H1 (cell line): ENCODE measurements around the gene CSF2RB. TPM values are rescaled to one million over a fixed set of nuclear protein-coding genes. Genes with fewer than 3 reads are reported as not detected.

Experiments
- CTCF ChIA-PET: fragments of 300-600 bp; sonication (Branson Sonifier 250); formaldehyde crosslinking; loops from one replicate; lab custom pipeline; 2021; ENCODE audit not compliant: partially characterized antibody; lab: Charles Lee
- POLR2A ChIA-PET: fragments of 300-600 bp; sonication (Branson Sonifier 250); formaldehyde crosslinking; loops from one replicate; lab custom pipeline; 2021; ENCODE audit warnings: inconsistent platforms; ENCODE audit not compliant: partially characterized antibody; lab: Charles Lee
- DNase-seq, 2 experiments: peaks; one replicate each; pipeline versions ENCODE4 v3.0.0 to v3.0.0-alpha.2; 2010 to 2022; ENCODE audit warnings: low spot score in 2 of 2, low read depth in 1 of 2, mixed read lengths in 1 of 2
- FAIRE-seq: peaks from 2 replicates; lab custom pipeline; 2011; peaks lifted over from hg19 to GRCh38; lab: Jason Lieb, UNC
- H2AFZ ChIP-seq: 2 replicates; pipeline ENCODE4 v1.8.1; 2012; ENCODE audit warnings: low read length, inconsistent platforms
- H2AK5ac ChIP-seq: 2 replicates; pipeline ENCODE4 v1.6.1; 2013; ENCODE audit warnings: low read depth, low read length
- H2BK120ac ChIP-seq: replicated peaks from 2 replicates; pipeline ENCODE3; 2013; ENCODE audit warnings: low read depth, low read length, inconsistent platforms
- H2BK12ac ChIP-seq: 2 replicates; pipeline ENCODE4 v1.6.1; 2013; ENCODE audit warnings: low read depth, low read length
- H2BK15ac ChIP-seq: 2 replicates; pipeline ENCODE4 v1.6.1; 2013; ENCODE audit warnings: low read length
- H2BK20ac ChIP-seq: 2 replicates; pipeline ENCODE4 v1.6.1; 2013; ENCODE audit warnings: low read length
- H2BK5ac ChIP-seq: 2 replicates; pipeline ENCODE4 v1.6.1; 2013; ENCODE audit warnings: low read depth, low read length
- H3K14ac ChIP-seq: 2 replicates; pipeline ENCODE4 v1.6.1; 2013; ENCODE audit warnings: inconsistent platforms; ENCODE audit not compliant: insufficient read length
- H3K18ac ChIP-seq: 2 replicates; pipeline ENCODE4 v1.6.1; 2013; ENCODE audit warnings: low read length; ENCODE audit errors: extremely low read depth
- H3K23ac ChIP-seq: 2 replicates; pipeline ENCODE4 v1.6.1; 2013; ENCODE audit warnings: inconsistent platforms; ENCODE audit not compliant: insufficient read length
- H3K23me2 ChIP-seq: 2 replicates; pipeline ENCODE4 v1.6.1; 2013; ENCODE audit warnings: low read depth, low read length
- H3K27ac ChIP-seq: 2 replicates; pipeline ENCODE4 v1.6.1; 2011; ENCODE audit warnings: low read depth, low read length, inconsistent platforms
- H3K27me3 ChIP-seq, 4 experiments: replicated peaks in 1 of 4; 1 replicate in 1 of 4; 2 replicates in 3 of 4; pipeline versions ENCODE4 v1.6.1 to v1.8.1; 2011 to 2013; ENCODE audit warnings: low read length in 3 of 4, mild to moderate bottlenecking in 3 of 4, inconsistent platforms in 2 of 4, mixed read lengths in 2 of 4, moderate library complexity in 1 of 4; ENCODE audit not compliant: control insufficient read depth in 3 of 4, insufficient read depth in 3 of 4; ENCODE audit errors: extremely low read depth in 1 of 4
- H3K36me3 ChIP-seq, 4 experiments: 2 replicates each; pipeline versions ENCODE4 v1.6.1 to v1.8.1; 2011 to 2013; ENCODE audit warnings: mild to moderate bottlenecking in 4 of 4, low read length in 3 of 4, moderate library complexity in 2 of 4, control low read depth in 1 of 4, inconsistent platforms in 1 of 4; ENCODE audit not compliant: insufficient read depth in 4 of 4, control insufficient read depth in 2 of 4
- H3K4ac ChIP-seq: replicated peaks from 2 replicates; pipeline ENCODE3; 2013; ENCODE audit warnings: low read length, low read depth, mixed read lengths, inconsistent platforms; ENCODE audit not compliant: insufficient read length
- H3K4me1 ChIP-seq, 4 experiments: replicated peaks in 1 of 4; 1 replicate in 1 of 4; 2 replicates in 3 of 4; pipeline versions ENCODE4 v1.6.1 to v1.8.1; 2011 to 2013; ENCODE audit warnings: low read length in 3 of 4, inconsistent platforms in 2 of 4, mixed read lengths in 1 of 4; ENCODE audit not compliant: insufficient read depth in 4 of 4, control insufficient read depth in 3 of 4
- H3K4me2 ChIP-seq, 2 experiments: 2 replicates each; pipeline versions ENCODE4 v1.6.1 to v1.8.1; 2011 to 2013; ENCODE audit warnings: low read depth in 2 of 2, low read length in 2 of 2, control low read depth in 1 of 2, inconsistent platforms in 1 of 2, mild to moderate bottlenecking in 1 of 2; ENCODE audit not compliant: insufficient read depth in 1 of 2
- H3K4me3 ChIP-seq, 4 experiments: fragments of 200-600, 300-600 bp in 1 of 4; sonication (generic), shearing (Covaris generic), sonication (Bioruptor Twin) in 1 of 4; 2 replicates each; pipeline versions ENCODE4 v1.5.1 to v1.8.1; 2011 to 2016; ENCODE audit warnings: low read length in 4 of 4, low read depth in 3 of 4, control low read depth in 2 of 4, inconsistent platforms in 2 of 4, mild to moderate bottlenecking in 2 of 4, mixed read lengths in 1 of 4, moderate library complexity in 1 of 4; ENCODE audit not compliant: insufficient read depth in 2 of 4; ENCODE audit errors: extremely low read depth in 1 of 4
- H3K56ac ChIP-seq: replicated peaks from 2 replicates; pipeline ENCODE3; 2013; ENCODE audit warnings: low read depth, mild to moderate bottlenecking, mixed read lengths, low read length, inconsistent platforms; ENCODE audit not compliant: insufficient read length
- H3K79me1 ChIP-seq: 2 replicates; pipeline ENCODE4 v1.6.1; 2013; ENCODE audit warnings: low read depth, low read length, control low read depth
- H3K79me2 ChIP-seq, 2 experiments: 2 replicates each; pipeline versions ENCODE4 v1.6.1 to v1.8.1; 2012 to 2013; ENCODE audit warnings: low read length in 2 of 2, mild to moderate bottlenecking in 2 of 2, inconsistent platforms in 1 of 2; ENCODE audit not compliant: insufficient read depth in 2 of 2, control insufficient read depth in 1 of 2
- H3K9ac ChIP-seq, 4 experiments: replicated peaks in 1 of 4; 1 replicate in 1 of 4; 2 replicates in 3 of 4; pipeline versions ENCODE4 v1.6.1 to v1.8.1; 2011 to 2013; ENCODE audit warnings: low read depth in 3 of 4, low read length in 3 of 4, control low read depth in 2 of 4, mild to moderate bottlenecking in 2 of 4, moderate library complexity in 2 of 4, inconsistent platforms in 1 of 4; ENCODE audit errors: extremely low read depth in 1 of 4
- H3K9me3 ChIP-seq, 2 experiments: 2 replicates each; pipeline versions ENCODE4 v1.6.1 to v1.8.1; 2012 to 2013; ENCODE audit warnings: mild to moderate bottlenecking in 2 of 2, moderate library complexity in 2 of 2, control low read depth in 1 of 2, inconsistent platforms in 1 of 2, low read depth in 1 of 2, low read length in 1 of 2, mixed read lengths in 1 of 2; ENCODE audit not compliant: insufficient read depth in 2 of 2
- H4K20me1 ChIP-seq, 2 experiments: replicated peaks in 1 of 2; 2 replicates each; pipeline versions ENCODE3 to v1.8.1; 2011 to 2013; ENCODE audit warnings: inconsistent platforms in 2 of 2, low read length in 2 of 2, mild to moderate bottlenecking in 1 of 2; ENCODE audit not compliant: insufficient read depth in 2 of 2, control insufficient read depth in 1 of 2
- H4K5ac ChIP-seq: 2 replicates; pipeline ENCODE4 v1.6.1; 2013; ENCODE audit warnings: low read length, low read depth, mixed read lengths, inconsistent platforms; ENCODE audit not compliant: insufficient read length
- H4K8ac ChIP-seq: 2 replicates; pipeline ENCODE4 v1.8.0; 2013; ENCODE audit warnings: mild to moderate bottlenecking, moderate library complexity, low read length, inconsistent platforms; ENCODE audit not compliant: insufficient read depth; ENCODE audit errors: extremely low read depth
- H4K91ac ChIP-seq: replicated peaks from 2 replicates; pipeline ENCODE3; 2013; ENCODE audit warnings: low read length, mixed read lengths, inconsistent platforms; ENCODE audit not compliant: insufficient read length
- CEBPB ChIP-seq: IDR thresholded peaks from 2 replicates; pipeline ENCODE4 v1.6.1; 2012; ENCODE audit warnings: low read depth, low read length
- CREB1 ChIP-seq: IDR thresholded peaks from 2 replicates; pipeline ENCODE4 v1.6.1; 2012; ENCODE audit warnings: inconsistent platforms
- GABPA ChIP-seq: IDR thresholded peaks from 2 replicates; pipeline ENCODE4 v1.6.1; 2011; ENCODE audit warnings: mild to moderate bottlenecking, low read length, moderate library complexity, borderline replicate concordance; ENCODE audit not compliant: insufficient read depth
- JUN ChIP-seq: IDR thresholded peaks from 2 replicates; pipeline ENCODE4 v1.6.1; 2011; ENCODE audit warnings: low read depth, mild to moderate bottlenecking, improper control_type of control experiment, low read length
- KDM5A ChIP-seq: fragments of 200-600 bp; IDR thresholded peaks from 2 replicates; pipeline ENCODE4 v1.7.1; 2012; ENCODE audit warnings: mild to moderate bottlenecking, low read length, inconsistent platforms, mixed read lengths
- POLR2A ChIP-seq, 2 experiments: IDR thresholded peaks; 1 replicate in 1 of 2; 2 replicates in 1 of 2; pipeline ENCODE4 v1.6.1; 2011; ENCODE audit warnings: low read depth in 2 of 2, low read length in 2 of 2, mild to moderate bottlenecking in 2 of 2; ENCODE audit errors: control extremely low read depth in 1 of 2
- POLR2AphosphoS5 ChIP-seq: IDR thresholded peaks from 2 replicates; pipeline ENCODE4 v1.6.1; 2011; ENCODE audit warnings: low read depth, low read length
- RFX5 ChIP-seq: IDR thresholded peaks from 2 replicates; pipeline ENCODE4 v1.6.1; 2011; ENCODE audit warnings: low read depth, low read length, improper control_type of control experiment, borderline replicate concordance
- TAF7 ChIP-seq: optimal IDR thresholded peaks from 2 replicates; pipeline ENCODE3; 2011; ENCODE audit warnings: low read depth, mild to moderate bottlenecking, inconsistent platforms, low read length, moderate library complexity, borderline replicate concordance
- TCF12 ChIP-seq: IDR thresholded peaks from 2 replicates; pipeline ENCODE4 v1.6.1; 2011; ENCODE audit warnings: low read depth, mild to moderate bottlenecking, low read length
- TEAD4 ChIP-seq: IDR thresholded peaks from 2 replicates; pipeline ENCODE4 v1.6.1; 2012; ENCODE audit warnings: low read depth, low read length, inconsistent platforms, mixed read lengths
- WGBS, 2 experiments: shearing (Covaris generic) in 1 of 2; methylation state at CpG; one replicate each; pipeline versions ENCODE4 v1.1.6 to v1.1.7; 2013 to 2015; ENCODE audit warnings: low lambda C conversion rate in 2 of 2, mixed read lengths in 2 of 2, inconsistent platforms in 1 of 2, low coverage in 1 of 2, missing lambda C conversion rate in 1 of 2; ENCODE audit not compliant: insufficient replicate concordance in 2 of 2, insufficient coverage in 1 of 2, insufficient read length in 1 of 2; ENCODE audit errors: extremely low coverage in 1 of 2, missing lambda C conversion rate in 1 of 2; 5-methylcytosine and 5-hydroxymethylcytosine counted together
- polyA plus RNA-seq, 7 experiments: library from polyadenylated mRNA; depleted of rRNA in 3 of 7; stranded (reverse) in 5 of 7; unstranded in 2 of 7; fragments of >200 nt in 5 of 7; fragments of 200-250 nt in 2 of 7; gene quantifications; 1 replicate in 5 of 7; 2 replicates in 1 of 7; 4 replicates in 1 of 7; pipeline versions ENCODE4 v1.2.1 to v1.2.3, GENCODE V29; 2011 to 2013; ENCODE audit warnings: missing spikeins in 2 of 7, mixed read lengths in 2 of 7
- total RNA-seq: library from RNA; stranded (reverse); fragmentation: NEBNext Ultra II Directional; extraction: Animal tissue kit (Norgen Biotek cat#: 25700); gene quantifications from 2 replicates; pipeline ENCODE4 v1.2.1, GENCODE V29; 2021
- TF ChIP-seq, protein P1 (sequence below), 3 experiments: IDR thresholded peaks; 1 replicate in 2 of 3; 2 replicates in 1 of 3; pipeline versions ENCODE4 v1.5.1 to v1.6.1; 2011; ENCODE audit warnings: low read length in 3 of 3, mild to moderate bottlenecking in 3 of 3, inconsistent platforms in 2 of 3, low read depth in 1 of 3, moderate library complexity in 1 of 3; ENCODE audit not compliant: insufficient read depth in 1 of 3; ENCODE audit errors: control extremely low read depth in 1 of 3

Gene CSF2RB
- total and polyA plus RNA-seq, 2 of the 8 experiments (the other 6 are each of a cell fraction or from before 2014, with no cell fraction given), result not detected

GRCh38 chr22:36922105-36922608 is 8.7 kb downstream of the CSF2RB start:
- Histone ChIP-seq H3K56ac (no peak overlapping the region), H2BK5ac (0 out of 2 replicates have a peak overlapping the region, but pooled peaks have one; percentile 5), H3K27me3 (peaks cover 0 to 2% (median 0%) of the 10 kb centered on the region in 4 experiments; a peak in 1 of 7 replicates), H3K9ac (no peak overlapping the region), H3K14ac (no peak overlapping the region), H3K4me3 (no peak overlapping the region), H3K23me2 (peaks cover 5% of the 10 kb centered on the region), H4K91ac (no peak overlapping the region), H3K4me2 (no peak overlapping the region), H4K20me1 (peaks cover 0 to 5% of the 10 kb centered on the region in 2 experiments), H2BK20ac (peak overlapping the region; percentile 52; the same call in 1 of the 2 replicates), H4K5ac (no peak overlapping the region), H3K18ac (no peak overlapping the region; the same call in 1 of the 2 replicates), H3K27ac (no peak overlapping the region; the same call in 1 of the 2 replicates), H2AFZ (no peak overlapping the region), H2BK12ac (peak overlapping the region; percentile 71; the same call in 1 of the 2 replicates), H3K4ac (no peak overlapping the region), H3K9me3 (no peaks in the 10 kb centered on the region; a peak in 1 of 4 replicates), H2BK120ac (no peak overlapping the region), H3K23ac (no peak overlapping the region), H3K79me2 (no peaks in the 10 kb centered on the region), H4K8ac (no peak overlapping the region), H3K36me3 (no peaks in the 10 kb centered on the region), H3K4me1 (peaks cover 0 to 9% (median 3%) of the 10 kb centered on the region in 4 experiments; a peak in 4 of 7 replicates), H2AK5ac (no peak overlapping the region), H2BK15ac (peak overlapping the region; percentile 46; the same call in 1 of the 2 replicates), H3K79me1 (no peaks in the 10 kb centered on the region)
- FAIRE-seq (no peak), DNase-seq (no peak)
- 78% methylated on average over 4 of the region's 10 CpGs; no CpG with 5 or more reads in 1 of the 2 experiments for WGBS, 2 experiments
- ChIA-PET POLR2A (no interaction called here), CTCF (interaction anchor here (0.6 to 1.3 kb wide), 6 partner anchors 8 to 265 kb away, joined by 3 to 6 read pairs (median 3); partner anchors contain the start of gene CSF2RB)
- TF ChIP-seq, protein P1, sequence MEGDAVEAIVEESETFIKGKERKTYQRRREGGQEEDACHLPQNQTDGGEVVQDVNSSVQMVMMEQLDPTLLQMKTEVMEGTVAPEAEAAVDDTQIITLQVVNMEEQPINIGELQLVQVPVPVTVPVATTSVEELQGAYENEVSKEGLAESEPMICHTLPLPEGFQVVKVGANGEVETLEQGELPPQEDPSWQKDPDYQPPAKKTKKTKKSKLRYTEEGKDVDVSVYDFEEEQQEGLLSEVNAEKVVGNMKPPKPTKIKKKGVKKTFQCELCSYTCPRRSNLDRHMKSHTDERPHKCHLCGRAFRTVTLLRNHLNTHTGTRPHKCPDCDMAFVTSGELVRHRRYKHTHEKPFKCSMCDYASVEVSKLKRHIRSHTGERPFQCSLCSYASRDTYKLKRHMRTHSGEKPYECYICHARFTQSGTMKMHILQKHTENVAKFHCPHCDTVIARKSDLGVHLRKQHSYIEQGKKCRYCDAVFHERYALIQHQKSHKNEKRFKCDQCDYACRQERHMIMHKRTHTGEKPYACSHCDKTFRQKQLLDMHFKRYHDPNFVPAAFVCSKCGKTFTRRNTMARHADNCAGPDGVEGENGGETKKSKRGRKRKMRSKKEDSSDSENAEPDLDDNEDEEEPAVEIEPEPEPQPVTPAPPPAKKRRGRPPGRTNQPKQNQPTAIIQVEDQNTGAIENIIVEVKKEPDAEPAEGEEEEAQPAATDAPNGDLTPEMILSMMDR (IDR thresholded peaks at IDR 0.05; ENCODE audit: control extremely low read depth in 1 of 3, insufficient read depth in 1 of 3, low read depth in 1 of 3, low read length in 3 of 3), result peak in 2 of 3 experiments; percentile 11 to 27; a peak in 2 of 4 replicates
- TF ChIP-seq JUN, result no peak
- TF ChIP-seq KDM5A, result no peak
- no peak for TF ChIP-seq RFX5
- TF ChIP-seq POLR2A (IDR thresholded peaks at IDR 0.05; ENCODE audit: control extremely low read depth in 1 of 2, low read depth in 2 of 2, low read length in 2 of 2), result no peak
- no peak for TF ChIP-seq CREB1
- TF ChIP-seq TCF12, result no peak
- no peak for TF ChIP-seq GABPA
- peak; percentile 44; the same call in 1 of the 2 replicates for TF ChIP-seq TEAD4
- no peak for TF ChIP-seq POLR2AphosphoS5
- no peak for TF ChIP-seq TAF7
- TF ChIP-seq CEBPB, result no peak
